Endothelial cell (in vitro differentiated cells): Measurements from ENCODE around the gene PRR15L. TPM values are rescaled to one million over a fixed set of nuclear protein-coding genes. Genes with fewer than 3 reads are reported as not detected.

Experiments used
- DNase-seq: peaks from one replicate; pipeline ENCODE4 v3.0.0; 2021; ENCODE audit warnings: low spot score
- H3K27ac Mint-ChIP-seq: one replicate; pipeline ENCODE4 v1.8.0; 2021; ENCODE audit warnings: mixed read lengths, inconsistent platforms; ENCODE audit not compliant: unreplicated experiment
- H3K27me3 Mint-ChIP-seq: one replicate; pipeline ENCODE4 v1.8.0; 2021; ENCODE audit warnings: mild to moderate bottlenecking, moderate library complexity, mixed read lengths, inconsistent platforms; ENCODE audit not compliant: unreplicated experiment
- H3K36me3 Mint-ChIP-seq: one replicate; pipeline ENCODE4 v1.8.0; 2021; ENCODE audit warnings: mild to moderate bottlenecking, low read depth, mixed read lengths, inconsistent platforms; ENCODE audit not compliant: unreplicated experiment
- H3K4me1 Mint-ChIP-seq: one replicate; pipeline ENCODE4 v1.8.0; 2021; ENCODE audit warnings: mild to moderate bottlenecking, mixed read lengths, inconsistent platforms; ENCODE audit not compliant: unreplicated experiment
- H3K4me3 Mint-ChIP-seq: one replicate; pipeline ENCODE4 v1.8.0; 2021; ENCODE audit warnings: mild to moderate bottlenecking, mixed read lengths, inconsistent platforms; ENCODE audit not compliant: unreplicated experiment
- H3K9me3 Mint-ChIP-seq: one replicate; pipeline ENCODE4 v1.8.0; 2021; ENCODE audit warnings: mixed read lengths, inconsistent platforms; ENCODE audit not compliant: unreplicated experiment
- CTCF ChIP-seq: fragments of 200-600 bp; sonication (generic); IDR thresholded peaks from one replicate; pipeline ENCODE4 v1.5.0; 2021; ENCODE audit warnings: antibody characterized with exemption; ENCODE audit not compliant: unreplicated experiment
- total RNA-seq: library from RNA; stranded (reverse); fragmentation: NEBNext Ultra II Directional; extraction: Animal tissue kit (Norgen Biotek cat#: 25700); gene quantifications from one replicate; pipeline ENCODE4 v1.2.1, GENCODE V29; 2021; ENCODE audit not compliant: unreplicated experiment

The PRR15L gene
- total RNA-seq, 1 donor from 2014 or later: not detected

- no peak for TF ChIP-seq CTCF
- Mint-ChIP-seq H3K4me3 (peak overlapping the region; percentile 53), H3K4me1 (peaks cover 15% of the 10 kb centered on the region), H3K27ac (peak overlapping the region; percentile 28), H3K9me3 (no peaks in the 10 kb centered on the region), H3K27me3 (peaks cover 17% of the 10 kb centered on the region), H3K36me3 (peaks cover 15% of the 10 kb centered on the region)
- no peak for DNase-seq
These were observed 12.4 kb upstream of the PRR15L start for GRCh38 chr17:47969930-47970724.

GRCh38 chr17:47968836-47969235 lies 11.2 kb upstream of the PRR15L start:
- Mint-ChIP-seq H3K9me3 (no peaks in the 10 kb centered on the region), H3K4me1 (peaks cover 15% of the 10 kb centered on the region), H3K36me3 (peaks cover 8% of the 10 kb centered on the region), H3K27ac (no peak overlapping the region), H3K4me3 (no peak overlapping the region), H3K27me3 (peaks cover 15% of the 10 kb centered on the region)
- no peak for DNase-seq
- TF ChIP-seq CTCF: no peak

GRCh38 chr17:47967607-47968252 lies 10.0 kb upstream of the PRR15L start:
- DNase-seq: no peak
- no peak overlapping the region for H3K27ac Mint-ChIP-seq
- H3K27me3 Mint-ChIP-seq: peaks cover 14% of the 10 kb centered on the region
- peaks cover 15% of the 10 kb centered on the region for H3K4me1 Mint-ChIP-seq
- H3K9me3 Mint-ChIP-seq: no peaks in the 10 kb centered on the region
- TF ChIP-seq CTCF: no peak
- H3K4me3 Mint-ChIP-seq: no peak overlapping the region
- peaks cover 8% of the 10 kb centered on the region for H3K36me3 Mint-ChIP-seq

GRCh38 chr17:47966079-47966519 lies 8.4 kb upstream of the PRR15L start:
- no peak overlapping the region for H3K4me3 Mint-ChIP-seq
- DNase-seq: no peak
- no peaks in the 10 kb centered on the region for H3K9me3 Mint-ChIP-seq
- peaks cover 13% of the 10 kb centered on the region for H3K27me3 Mint-ChIP-seq
- H3K36me3 Mint-ChIP-seq: peaks cover 8% of the 10 kb centered on the region
- no peak for TF ChIP-seq CTCF
- no peak overlapping the region for H3K27ac Mint-ChIP-seq
- H3K4me1 Mint-ChIP-seq: peaks cover 10% of the 10 kb centered on the region

GRCh38 chr17:47964856-47965255 lies 7.2 kb upstream of the PRR15L start:
- DNase-seq: no peak
- Mint-ChIP-seq H3K4me1 (peaks cover 3% of the 10 kb centered on the region), H3K9me3 (no peaks in the 10 kb centered on the region), H3K27ac (no peak overlapping the region), H3K36me3 (peaks cover 6% of the 10 kb centered on the region), H3K4me3 (no peak overlapping the region), H3K27me3 (peaks cover 9% of the 10 kb centered on the region)
- TF ChIP-seq CTCF: no peak
